HG02852 (cell line): ENCODE results near the gene POFUT2.

Experiments
- ATAC-seq: cut with Tn5 transposase; IDR thresholded peaks from one replicate; pipeline ENCODE4 v1.9.1; 2021; ENCODE audit warnings: mild to moderate bottlenecking, moderate library complexity; ENCODE audit not compliant: unreplicated experiment

Gene POFUT2

DNA sequence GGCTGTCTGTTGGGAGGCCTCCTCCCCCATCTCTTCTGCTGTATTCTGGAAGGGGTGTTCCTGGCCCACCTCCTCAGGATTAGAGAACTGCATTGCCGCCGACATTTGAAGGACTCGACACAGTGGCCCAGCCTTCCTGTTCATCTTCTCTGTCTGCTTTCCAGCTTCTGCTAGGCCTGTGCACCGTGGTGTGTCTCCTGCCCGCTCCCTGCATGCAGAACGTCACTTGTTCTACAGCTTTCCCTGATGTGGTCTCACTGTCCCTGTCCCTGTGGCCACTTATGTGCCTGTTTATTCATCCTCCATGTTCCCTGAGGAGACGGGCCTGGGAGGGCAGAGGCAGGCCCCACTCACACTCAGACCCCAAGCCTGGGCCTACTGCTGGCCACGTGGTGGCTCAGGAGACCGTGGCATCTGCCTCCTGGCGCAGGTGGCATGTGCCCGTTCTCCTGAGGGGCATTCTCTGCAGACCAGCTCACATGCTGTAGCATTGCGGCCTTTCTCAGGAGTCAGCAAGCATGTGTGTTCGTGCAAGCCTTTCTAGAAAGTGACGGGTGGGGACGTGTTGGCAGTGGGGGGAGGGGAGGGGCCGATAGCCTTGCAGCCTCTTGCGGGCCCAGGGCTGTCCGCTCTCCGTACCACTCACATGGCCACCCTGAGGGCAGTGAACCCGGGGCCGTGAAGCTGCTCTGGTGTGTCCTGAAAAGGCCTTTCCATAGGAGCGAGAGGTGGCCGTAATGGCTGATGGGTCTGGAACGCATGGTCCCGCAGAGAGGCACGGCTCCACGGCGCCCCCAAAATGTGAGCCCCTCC lies 35.9 kb downstream of the POFUT2 start:
- ATAC-seq, result no peak

GRCh38 chr21:45250914-45251634 lies 36.6 kb downstream of the POFUT2 start:
- no peak for ATAC-seq

DNA sequence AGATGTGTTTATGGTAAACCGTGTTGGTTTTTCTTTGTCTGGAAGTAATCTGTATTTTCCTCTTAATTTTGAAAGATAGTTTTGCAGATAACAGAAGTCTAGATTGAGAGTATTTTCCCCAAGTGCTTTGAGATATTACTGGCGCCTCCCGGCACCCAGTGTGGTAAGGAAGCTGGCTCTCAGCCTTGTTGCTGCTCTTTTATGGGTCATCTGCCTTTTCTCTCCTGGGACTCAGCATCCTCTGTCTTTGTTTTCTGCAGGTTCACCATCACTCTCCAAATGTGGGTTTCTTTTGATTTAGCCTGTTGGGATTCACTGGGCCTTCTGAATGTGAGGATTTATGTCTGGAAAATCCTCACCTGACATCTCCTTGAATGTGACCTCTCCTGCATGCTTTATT lies 37.4 kb downstream of the POFUT2 start:
- ATAC-seq, result no peak

- no peak for ATAC-seq
Measured at GRCh38 chr21:45249626-45250025, 38.1 kb downstream of the POFUT2 start.

- ATAC-seq, result no peak
Measured at GRCh38 chr21:45248893-45249381, 38.8 kb downstream of the POFUT2 start.

- no peak for ATAC-seq
Measured at GRCh38 chr21:45248301-45248892, 39.3 kb downstream of the POFUT2 start.

GRCh38 chr21:45246386-45247320 lies 41.0 kb downstream of the POFUT2 start:
- ATAC-seq, result no peak

- ATAC-seq, result no peak
Measured at GRCh38 chr21:45244799-45245340, 42.8 kb downstream of the POFUT2 start.

DNA sequence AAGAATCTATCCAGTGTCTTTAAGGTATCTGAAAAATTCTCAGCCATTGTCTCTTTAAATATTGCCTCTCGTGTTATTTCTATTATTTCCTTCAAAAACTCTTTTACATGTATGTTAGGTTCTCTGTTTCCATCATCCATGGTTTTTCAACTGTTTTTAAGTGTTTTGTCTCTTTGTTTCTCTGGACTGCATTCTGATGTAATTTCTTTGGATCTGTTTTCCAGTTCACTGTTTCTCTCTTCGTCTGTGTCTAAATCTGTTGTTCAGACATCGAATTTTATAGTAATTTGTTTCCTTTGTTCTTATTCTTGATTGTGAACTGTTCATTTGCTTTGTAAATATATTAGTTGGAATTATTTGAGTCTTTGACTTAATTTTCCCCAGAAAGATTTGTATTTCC lies 44.1 kb downstream of the POFUT2 start:
- no peak for ATAC-seq

DNA sequence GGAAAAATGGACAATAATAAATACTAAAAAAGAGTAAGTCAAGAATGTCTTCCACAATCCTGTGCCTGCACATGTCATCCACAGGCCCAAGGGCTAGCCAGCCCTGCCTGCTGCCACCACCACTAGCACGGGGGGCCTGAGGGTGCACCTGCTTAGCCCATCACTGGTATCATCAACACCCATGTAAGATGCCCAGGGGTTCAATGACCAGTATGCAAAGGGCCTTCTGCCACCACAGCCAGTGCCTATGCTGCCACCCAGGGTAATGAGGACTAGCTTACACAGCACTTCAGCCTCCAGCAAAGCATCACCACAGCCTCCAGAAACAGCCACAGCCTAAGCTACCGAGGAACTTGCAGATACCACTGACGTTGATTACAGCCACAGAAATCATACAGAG lies 46.3 kb downstream of the POFUT2 start:
- ATAC-seq, result no peak

- ATAC-seq, result no peak
Measured at GRCh38 chr21:45237401-45237800, 50.3 kb downstream of the POFUT2 start.

GRCh38 chr21:45236481-45236880 lies 51.2 kb downstream of the POFUT2 start:
- ATAC-seq, result no peak

DNA sequence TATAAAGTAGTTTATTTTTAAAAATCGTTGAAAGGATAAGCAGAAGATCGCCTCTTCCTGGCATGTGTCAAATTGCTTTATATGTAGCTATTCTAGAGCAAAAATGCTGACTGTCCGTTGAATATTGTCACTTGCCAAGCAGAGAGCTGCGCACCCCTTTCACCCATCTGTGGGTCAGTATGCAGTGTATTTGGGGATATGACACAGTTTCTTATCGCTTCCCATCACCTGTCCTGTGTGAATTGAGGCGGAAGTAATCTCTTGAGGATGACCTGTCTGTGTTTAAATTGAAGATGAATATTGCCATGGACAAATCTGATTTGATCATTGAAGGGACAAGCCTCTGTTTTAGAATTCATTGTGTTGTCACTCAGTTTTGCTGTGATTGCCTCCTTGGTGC lies 52.2 kb downstream of the POFUT2 start:
- no peak for ATAC-seq

GRCh38 chr21:45234965-45235364 lies 52.7 kb downstream of the POFUT2 start:
- no peak for ATAC-seq

DNA sequence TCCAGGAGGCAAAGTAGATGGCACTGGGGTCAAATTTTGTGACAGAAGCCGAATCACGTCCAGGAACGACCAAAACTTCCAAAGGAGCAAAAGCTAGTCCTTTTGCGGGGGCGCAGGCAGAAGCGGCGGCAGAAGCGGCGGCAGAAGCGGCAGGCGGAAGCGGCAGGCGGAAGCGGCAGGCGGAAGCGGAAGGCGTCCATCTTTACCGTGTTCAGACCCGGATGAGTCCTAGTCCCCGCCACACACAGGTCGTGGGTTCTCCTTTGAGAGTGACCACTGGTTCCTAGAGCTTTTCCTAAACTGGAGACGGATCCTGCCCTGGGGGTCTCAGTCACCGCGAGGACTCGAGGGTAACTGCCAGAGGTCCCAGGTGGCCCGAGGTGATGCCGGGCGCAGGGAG lies 53.6 kb downstream of the POFUT2 start:
- ATAC-seq, result no peak

- ATAC-seq, result no peak
Measured at GRCh38 chr21:45231705-45232104, 56.0 kb downstream of the POFUT2 start.

DNA sequence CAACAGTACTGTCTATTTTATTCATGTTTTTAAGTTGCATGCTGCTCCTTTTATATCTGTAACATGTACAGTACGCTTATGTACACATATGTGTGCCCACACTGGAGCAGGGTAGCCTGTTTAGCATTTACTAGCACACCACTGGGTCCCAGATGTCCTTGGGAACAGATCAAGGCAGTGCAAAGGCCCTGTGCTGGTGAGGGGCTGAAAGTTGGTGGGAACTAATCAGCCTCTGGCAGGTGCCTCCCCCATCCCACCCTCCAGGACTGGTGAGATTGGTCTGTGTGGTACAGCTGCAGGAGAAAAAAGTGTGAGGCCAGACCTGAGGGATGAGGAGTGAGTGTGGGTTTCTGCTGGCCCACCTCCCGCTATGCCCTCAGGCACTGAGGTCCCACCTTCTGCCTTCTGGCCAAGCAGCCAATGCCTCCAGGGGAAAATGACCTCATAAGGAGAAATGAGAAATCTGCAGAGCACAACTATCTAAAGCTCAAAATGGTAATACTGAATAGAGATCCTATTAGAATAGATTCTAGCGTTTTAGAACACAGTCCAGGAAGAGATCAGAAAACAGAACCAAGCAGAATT lies 58.9 kb downstream of the POFUT2 start:
- no peak for ATAC-seq

DNA sequence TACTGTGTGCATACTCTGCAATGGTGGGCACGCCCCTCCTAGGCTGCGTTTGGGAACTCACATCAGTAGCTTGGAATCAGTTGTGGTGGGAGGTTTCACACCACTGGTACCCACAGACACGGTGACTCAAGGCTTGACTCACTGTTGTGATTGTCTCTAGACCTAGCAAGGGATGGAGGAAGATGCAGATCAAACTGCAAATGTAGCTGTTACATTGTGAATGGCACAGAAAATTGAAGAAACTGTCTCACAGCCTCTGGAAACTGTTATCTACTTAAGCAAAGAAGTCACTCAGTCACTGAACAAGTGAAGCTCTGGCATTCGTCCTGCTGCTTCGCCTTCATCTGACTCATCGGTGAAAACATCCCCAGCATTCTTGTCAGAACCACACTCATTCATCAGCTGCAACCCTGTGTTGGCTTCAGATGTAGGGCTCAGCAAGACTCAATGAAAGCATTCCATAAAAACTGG lies 59.5 kb downstream of the POFUT2 start:
- no peak for ATAC-seq

GRCh38 chr21:45227735-45228134 lies 60.0 kb downstream of the POFUT2 start:
- ATAC-seq, result no peak
